NCI-H1105 treated with DMSO at 0.1 percent for 48 hours (cell line): ENCODE data around the gene IQGAP2.
"Not testable (repeated sequence)": the region's sequence is repeated elsewhere in the genome, so short reads cannot be mapped to it uniquely, and the experiment has no call there.

Experiments used
- DNase-seq: peaks from one replicate; lab custom pipeline; 2025; lab: John Stamatoyannopoulos, UW

IQGAP2 gene

GRCh38 chr5:76419597-76420298 lies 16.7 kb downstream of the IQGAP2 start:
- DNase-seq = no peak

DNA sequence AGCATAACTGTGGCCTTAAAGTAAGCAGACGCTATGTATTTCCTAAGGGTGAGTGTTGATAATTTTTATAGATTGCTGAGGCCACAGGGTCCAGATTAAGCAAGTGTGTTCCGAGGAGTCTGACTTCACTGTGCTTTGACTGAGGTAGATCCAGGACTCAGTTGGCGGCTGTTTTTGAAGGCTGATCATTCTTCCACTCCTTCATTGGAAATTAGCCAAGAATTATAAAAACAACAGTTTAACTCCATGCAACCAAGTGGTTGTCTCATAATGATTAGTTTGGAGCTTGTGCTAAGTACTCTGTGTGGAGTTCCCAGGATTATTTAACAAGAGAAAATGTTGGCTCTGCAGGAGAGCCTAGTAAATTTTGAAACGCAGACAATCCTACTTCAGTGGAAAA lies 19.1 kb downstream of the IQGAP2 start:
- peak; percentile 7 for DNase-seq

DNA sequence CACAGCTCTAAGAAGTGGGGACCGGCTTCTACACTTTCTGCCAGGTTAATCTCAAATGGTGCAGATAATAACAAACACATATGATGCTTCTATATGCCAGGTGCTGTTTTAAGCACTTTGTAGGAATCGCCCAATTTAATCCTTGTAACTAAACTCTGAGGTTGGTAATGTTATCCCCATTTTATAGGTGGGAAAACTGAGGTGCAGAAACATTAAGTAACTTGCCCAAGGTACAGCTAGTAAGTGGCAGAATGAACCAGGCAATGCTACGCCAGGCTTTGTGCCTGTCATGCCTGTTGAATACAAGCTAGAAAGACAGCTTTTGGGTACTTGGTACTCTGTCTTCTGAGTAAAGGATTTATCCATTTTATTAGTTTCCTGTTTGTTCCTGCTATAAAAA lies 19.7 kb downstream of the IQGAP2 start:
- DNase-seq = no peak

DNA sequence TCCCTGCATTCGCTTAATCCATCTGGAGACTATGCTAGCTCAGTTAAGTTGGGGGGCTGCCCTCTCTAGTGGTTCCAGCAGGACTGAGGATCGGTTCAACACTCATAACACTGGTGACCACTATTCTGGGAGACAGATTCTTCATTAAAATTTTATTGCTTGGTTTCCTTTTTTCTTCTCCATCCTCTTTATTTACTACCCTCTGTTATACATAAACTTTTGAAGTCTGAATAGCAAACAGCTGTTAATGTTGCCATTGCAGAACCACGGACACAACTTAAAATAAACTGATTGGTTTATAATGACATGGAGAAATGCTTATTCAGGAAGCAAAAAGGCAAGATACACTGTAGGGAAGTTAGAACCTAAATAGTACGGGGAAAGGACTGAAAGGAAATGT lies 22.1 kb downstream of the IQGAP2 start:
- no peak for DNase-seq

- DNase-seq = no peak
Observed at GRCh38 chr5:76425928-76426804, 23.1 kb downstream of the IQGAP2 start.

DNA sequence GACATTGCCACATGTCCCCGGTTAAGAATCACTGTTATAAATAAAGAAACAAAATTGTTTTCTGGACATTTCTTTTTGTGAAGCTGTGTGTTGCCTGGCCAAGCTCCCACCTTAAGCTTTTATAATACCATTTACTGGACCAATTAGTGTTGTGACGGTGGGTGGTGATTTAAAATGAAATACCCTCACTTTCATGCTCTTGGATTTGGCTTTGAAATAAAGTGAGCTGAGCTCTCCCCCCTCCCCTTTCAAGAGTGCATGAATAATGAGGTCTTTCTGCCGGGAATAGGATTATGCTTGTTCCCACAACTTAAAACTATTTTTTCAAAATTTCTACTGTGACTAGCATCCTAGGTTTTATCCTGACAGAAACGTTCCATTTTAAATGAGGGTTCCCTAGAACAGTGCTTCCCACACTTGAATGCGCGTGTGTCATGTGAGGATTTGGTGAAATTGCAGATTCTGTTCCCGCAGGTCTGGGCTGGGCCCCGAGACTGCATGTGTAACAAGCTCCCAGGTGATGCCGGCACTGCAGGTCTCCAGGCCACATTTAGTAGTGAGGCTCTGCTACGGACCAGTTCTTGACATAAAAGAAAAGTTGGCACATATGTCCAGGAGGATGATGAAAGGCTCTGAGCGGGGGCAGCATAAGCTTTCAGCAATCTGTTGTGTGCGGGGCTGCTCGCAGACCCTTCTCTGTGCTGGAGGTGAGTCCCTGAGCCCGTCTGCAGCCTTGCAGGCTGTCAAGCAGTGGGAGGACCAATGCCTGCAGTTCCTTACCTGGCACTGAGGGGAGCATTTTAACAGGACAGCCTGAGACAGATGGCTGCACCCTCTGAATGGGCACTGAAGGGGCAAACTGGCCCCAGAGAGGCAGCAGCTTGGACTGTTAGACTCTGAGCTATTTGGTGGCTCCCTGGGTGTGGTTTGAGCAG lies 24.4 kb downstream of the IQGAP2 start:
- no peak for DNase-seq

DNA sequence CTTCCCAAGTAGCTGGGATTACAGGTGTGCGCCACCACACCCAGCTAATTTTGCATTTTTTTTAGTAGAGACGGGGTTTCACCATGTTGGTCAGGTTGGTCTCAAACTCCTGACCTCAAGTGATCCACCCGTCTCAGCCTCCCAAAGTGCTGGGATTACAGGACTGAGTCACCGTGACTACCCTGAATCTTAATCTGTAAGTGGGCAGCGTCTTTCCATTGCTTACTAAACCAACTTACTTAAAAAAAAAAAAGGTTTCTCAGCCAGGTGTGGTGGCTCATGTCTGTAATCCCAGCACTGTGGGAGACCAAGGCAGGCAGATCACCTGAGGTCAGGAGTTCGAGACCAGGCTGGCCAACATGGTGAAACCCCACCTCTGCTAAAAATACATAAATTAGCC lies 25.5 kb downstream of the IQGAP2 start:
- DNase-seq = not testable (repeated sequence)

GRCh38 chr5:76433261-76433660 lies 30.2 kb downstream of the IQGAP2 start:
- no peak for DNase-seq

DNA sequence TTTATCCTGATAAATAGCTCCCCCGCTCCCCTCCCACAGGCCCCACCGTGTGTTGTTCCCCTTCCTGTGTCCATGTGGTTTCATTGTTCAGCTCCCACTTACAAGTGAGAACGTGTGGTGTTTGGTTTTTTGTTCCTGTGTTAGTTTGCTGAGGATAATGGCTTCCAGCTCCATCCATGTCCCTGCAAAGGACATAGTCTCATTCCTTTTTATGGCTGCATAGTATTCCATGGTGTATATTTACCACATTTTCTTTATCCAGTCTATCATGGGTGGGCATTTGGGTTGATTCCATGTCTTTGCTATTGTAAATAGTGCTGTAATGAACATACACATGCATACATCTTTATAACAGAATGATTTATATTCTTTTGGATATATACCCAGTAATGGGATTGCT lies 34.4 kb downstream of the IQGAP2 start:
- not testable (repeated sequence) for DNase-seq

- no peak for DNase-seq
Observed at GRCh38 chr5:76438025-76438424, 34.9 kb downstream of the IQGAP2 start.

DNA sequence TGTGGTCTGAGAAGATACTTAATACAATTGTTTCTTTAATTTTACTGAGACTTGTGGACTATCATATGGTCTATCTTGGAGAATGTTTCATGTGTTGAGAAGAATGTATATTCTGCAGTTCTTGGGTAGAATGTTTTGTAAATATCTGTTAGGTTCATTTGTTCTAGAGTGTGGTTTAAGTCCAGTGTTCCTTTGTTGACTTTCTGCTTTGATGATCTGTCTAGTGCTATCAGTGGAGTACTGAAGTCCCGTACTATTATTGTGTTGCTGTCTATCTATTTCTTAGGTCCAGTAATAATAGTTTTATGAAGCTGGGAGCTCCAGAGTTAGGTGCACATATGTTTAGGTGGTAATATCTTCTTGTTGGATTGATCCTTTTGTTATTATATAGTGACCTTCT lies 36.1 kb downstream of the IQGAP2 start:
- DNase-seq = no peak

- DNase-seq = no peak
Observed at GRCh38 chr5:76439929-76440328, 36.8 kb downstream of the IQGAP2 start.

- no peak for DNase-seq
Observed at GRCh38 chr5:76441101-76441500, 38.0 kb downstream of the IQGAP2 start.

DNA sequence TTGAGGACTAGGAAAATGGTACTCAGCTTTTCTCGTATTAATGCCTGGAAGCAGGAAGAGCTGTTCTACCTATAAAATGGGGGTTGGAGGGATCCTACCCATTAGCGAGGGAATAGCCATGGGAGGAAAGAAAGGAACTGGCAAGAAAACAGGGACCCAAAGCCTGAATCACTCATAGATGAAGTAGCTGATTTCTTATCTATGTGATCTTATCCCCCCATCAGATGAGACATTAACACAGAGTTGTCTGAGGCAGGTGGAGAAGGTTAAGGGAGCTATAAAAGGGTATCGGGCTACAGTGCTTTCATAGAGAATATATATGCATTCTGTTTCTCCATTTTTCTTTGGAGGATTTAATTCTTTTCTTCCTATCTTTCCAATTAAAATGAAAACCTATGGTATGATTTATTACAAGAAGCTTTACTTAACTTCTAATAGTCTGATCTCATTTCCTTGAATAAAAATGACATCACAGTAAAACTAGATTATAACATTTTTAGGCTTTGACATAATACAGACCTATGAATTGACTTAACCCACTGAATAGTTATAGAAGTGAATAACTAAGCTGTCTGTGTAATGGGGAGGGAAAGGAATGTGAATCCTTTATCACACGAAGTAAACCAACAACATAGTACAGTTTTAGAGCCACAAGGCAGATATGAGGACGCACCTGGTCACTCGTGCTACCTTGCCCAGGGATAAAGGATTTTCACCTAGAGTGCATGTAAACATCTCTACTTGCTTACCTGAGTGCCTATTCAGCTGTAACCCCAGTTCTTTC lies 39.0 kb downstream of the IQGAP2 start:
- DNase-seq = no peak

- DNase-seq = no peak
Observed at GRCh38 chr5:76443066-76443800, 40.1 kb downstream of the IQGAP2 start.

GRCh38 chr5:76445063-76445462 lies 42.0 kb downstream of the IQGAP2 start:
- DNase-seq = no peak

- no peak for DNase-seq
Observed at GRCh38 chr5:76445830-76446229, 42.7 kb downstream of the IQGAP2 start.

GRCh38 chr5:76446776-76447175 lies 43.7 kb downstream of the IQGAP2 start:
- DNase-seq = no peak

DNA sequence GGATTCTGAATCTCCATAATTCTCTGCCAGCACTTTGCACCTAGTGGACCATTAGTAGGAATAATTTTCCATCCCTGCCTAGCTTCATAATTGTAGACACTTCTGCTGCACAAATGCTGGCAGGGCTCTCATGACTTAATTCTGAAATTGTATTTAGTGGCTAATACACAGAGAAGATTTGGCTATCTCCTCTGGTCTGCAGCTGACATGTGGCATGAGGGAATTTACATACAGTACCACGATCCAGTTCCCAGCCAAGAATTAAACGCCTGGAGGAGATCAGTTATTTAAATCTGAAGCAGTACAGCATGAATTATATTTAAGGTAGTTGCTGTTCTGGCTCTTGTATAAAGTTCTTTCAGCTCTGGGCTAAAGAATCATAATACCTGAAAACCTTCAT lies 46.5 kb downstream of the IQGAP2 start:
- no peak for DNase-seq

- DNase-seq = no peak
Observed at GRCh38 chr5:76450054-76450453, 47.0 kb downstream of the IQGAP2 start.
